ENCODE results near the gene OXTR. TPM values are rescaled to one million over a fixed set of nuclear protein-coding genes. Genes with fewer than 3 reads are reported as not detected.

The OXTR gene
- total RNA-seq, 1 experiment from 2014 or later, result 21.5 TPM

GRCh38 chr3:8734137-8734878 lies 35.1 kb downstream of the OXTR start:
- no peak overlapping the region for H3K9ac ChIP-seq (ENCODE audit: low read length)
- no TSS peak for BruUV-seq (replicated peaks)
- CTCF ChIA-PET, result no interaction called here
- H3K27ac ChIP-seq (ENCODE audit: low read length), result no peak overlapping the region
- H3K4me1 ChIP-seq (ENCODE audit: insufficient read depth, low read length), result peaks cover 28% of the 10 kb centered on the region
- no peaks in the 10 kb centered on the region for H3K36me3 ChIP-seq (ENCODE audit: low read depth, low read length)
- intact Hi-C loops (cut with micrococcal nuclease), result no loop called here
- no peaks in the 10 kb centered on the region for H3K79me2 ChIP-seq (ENCODE audit: low read length)
- no peaks in the 10 kb centered on the region for H3K27me3 ChIP-seq (ENCODE audit: low read length)
- no peaks in the 10 kb centered on the region for H3K9me2 ChIP-seq (replicated peaks; ENCODE audit: low read length)
- no peaks in the 10 kb centered on the region for H3F3A ChIP-seq (ENCODE audit: low read length, unreplicated experiment)
- TF ChIP-seq EZH2phosphoT487 (IDR thresholded peaks at IDR 0.05; ENCODE audit: borderline replicate concordance, low read length), result no peak
- TF ChIP-seq, protein P1, sequence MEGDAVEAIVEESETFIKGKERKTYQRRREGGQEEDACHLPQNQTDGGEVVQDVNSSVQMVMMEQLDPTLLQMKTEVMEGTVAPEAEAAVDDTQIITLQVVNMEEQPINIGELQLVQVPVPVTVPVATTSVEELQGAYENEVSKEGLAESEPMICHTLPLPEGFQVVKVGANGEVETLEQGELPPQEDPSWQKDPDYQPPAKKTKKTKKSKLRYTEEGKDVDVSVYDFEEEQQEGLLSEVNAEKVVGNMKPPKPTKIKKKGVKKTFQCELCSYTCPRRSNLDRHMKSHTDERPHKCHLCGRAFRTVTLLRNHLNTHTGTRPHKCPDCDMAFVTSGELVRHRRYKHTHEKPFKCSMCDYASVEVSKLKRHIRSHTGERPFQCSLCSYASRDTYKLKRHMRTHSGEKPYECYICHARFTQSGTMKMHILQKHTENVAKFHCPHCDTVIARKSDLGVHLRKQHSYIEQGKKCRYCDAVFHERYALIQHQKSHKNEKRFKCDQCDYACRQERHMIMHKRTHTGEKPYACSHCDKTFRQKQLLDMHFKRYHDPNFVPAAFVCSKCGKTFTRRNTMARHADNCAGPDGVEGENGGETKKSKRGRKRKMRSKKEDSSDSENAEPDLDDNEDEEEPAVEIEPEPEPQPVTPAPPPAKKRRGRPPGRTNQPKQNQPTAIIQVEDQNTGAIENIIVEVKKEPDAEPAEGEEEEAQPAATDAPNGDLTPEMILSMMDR (conservative IDR thresholded peaks at IDR 0.05; ENCODE audit: low read depth, low read length), result no peak
- no peak overlapping the region for H3K4me3 ChIP-seq (ENCODE audit: low read length)
- H4K20me1 ChIP-seq (ENCODE audit: low read length), result no peaks in the 10 kb centered on the region
- ATAC-seq (peak; percentile 31; the same call in 1 of the 2 replicates), DNase-seq (peak; percentile 57)
- peak overlapping the region; percentile 21; the same call in 1 of the 2 replicates for H2AFZ ChIP-seq (ENCODE audit: low read length)
- POLR2A ChIA-PET (ENCODE audit: unreplicated experiment), result interaction anchor here (0.7 kb wide), 1 partner anchor 171 kb away, joined by 3 read pairs; no protein-coding TSS in a partner anchor
- no peak overlapping the region for H3K4me2 ChIP-seq (ENCODE audit: low read length)
- H3K9me3 ChIP-seq (ENCODE audit: low read length), result no peaks in the 10 kb centered on the region

GRCh38 chr3:8733332-8734094 lies 35.9 kb downstream of the OXTR start, which contains the start of gene CAV3:
CAV3 (plus strand) TSS chr3:8733802; CDS start chr3:8733877, 75 bp downstream.
- POLR2A ChIA-PET (ENCODE audit: unreplicated experiment), result interaction anchor here (0.7 kb wide), 1 partner anchor 172 kb away, joined by 3 read pairs; no protein-coding TSS in a partner anchor
- H3K9ac ChIP-seq (ENCODE audit: low read length), result no peak within 1 kb of the TSS

GRCh38 chr3:8732413-8732812 lies 37.0 kb downstream of the OXTR start:
- H3K36me3 ChIP-seq (ENCODE audit: low read depth, low read length), result no peaks in the 10 kb centered on the region
- H3K27me3 ChIP-seq (ENCODE audit: low read length), result no peaks in the 10 kb centered on the region
- H2AFZ ChIP-seq (ENCODE audit: low read length), result no peak overlapping the region
- no peaks in the 10 kb centered on the region for H3K9me2 ChIP-seq (replicated peaks; ENCODE audit: low read length)
- DNase-seq (peak; percentile 31), ATAC-seq (peak; percentile 54)
- no peak overlapping the region for H3K4me3 ChIP-seq (ENCODE audit: low read length)
- peaks cover 21% of the 10 kb centered on the region for H3K4me1 ChIP-seq (ENCODE audit: insufficient read depth, low read length)
- BruUV-seq (replicated peaks), result no TSS peak
- CTCF ChIA-PET, result no interaction called here
- TF ChIP-seq EZH2phosphoT487 (IDR thresholded peaks at IDR 0.05; ENCODE audit: borderline replicate concordance, low read length) (no peak), EZH2 (IDR thresholded peaks at IDR 0.05; ENCODE audit: low read length, unreplicated experiment) (no peak)
- TF ChIP-seq, protein P1 (conservative IDR thresholded peaks at IDR 0.05; ENCODE audit: low read depth, low read length), result no peak
- no peaks in the 10 kb centered on the region for H3F3A ChIP-seq (ENCODE audit: low read length, unreplicated experiment)
- H3K4me2 ChIP-seq (ENCODE audit: low read length), result no peak overlapping the region
- H3K79me2 ChIP-seq (ENCODE audit: low read length), result no peaks in the 10 kb centered on the region
- H3K27ac ChIP-seq (ENCODE audit: low read length), result no peak overlapping the region
- POLR2A ChIA-PET (ENCODE audit: unreplicated experiment), result no interaction called here
- no peak overlapping the region for H3K9ac ChIP-seq (ENCODE audit: low read length)
- intact Hi-C loops (cut with micrococcal nuclease), result no loop called here
- H4K20me1 ChIP-seq (ENCODE audit: low read length), result no peaks in the 10 kb centered on the region
- no peaks in the 10 kb centered on the region for H3K9me3 ChIP-seq (ENCODE audit: low read length)

More at GRCh38 chr3:8733332-8734094, 35.9 kb downstream of the OXTR start, which contains the start of gene CAV3:
- Histone ChIP-seq H3K36me3 (ENCODE audit: low read depth, low read length) (no peaks in the 10 kb centered on the region), H3K27me3 (ENCODE audit: low read length) (no peaks in the 10 kb centered on the region), H4K20me1 (ENCODE audit: low read length) (no peaks in the 10 kb centered on the region), H3K4me1 (ENCODE audit: insufficient read depth, low read length) (peaks cover 21% of the 10 kb centered on the region), H3K9me3 (ENCODE audit: low read length) (no peaks in the 10 kb centered on the region), H3K4me3 (ENCODE audit: low read length) (no peak within 1 kb of the TSS), H3K79me2 (ENCODE audit: low read length) (no peaks in the 10 kb centered on the region), H3F3A (ENCODE audit: low read length, unreplicated experiment) (no peaks in the 10 kb centered on the region), H2AFZ (ENCODE audit: low read length) (peak within 1 kb of the TSS; percentile 21; the same call in 1 of the 2 replicates), H3K27ac (ENCODE audit: low read length) (no peak within 1 kb of the TSS), H3K4me2 (ENCODE audit: low read length) (no peak within 1 kb of the TSS), H3K9me2 (replicated peaks; ENCODE audit: low read length) (no peaks in the 10 kb centered on the region)
- ATAC-seq (no peak), DNase-seq (no peak)
- CTCF ChIA-PET, result no interaction called here
- BruUV-seq (replicated peaks), result no TSS peak
- intact Hi-C loops (cut with micrococcal nuclease), result no loop called here
- no peak for TF ChIP-seq EZH2phosphoT487 (IDR thresholded peaks at IDR 0.05; ENCODE audit: borderline replicate concordance, low read length)

All from PC-3 (cell line).